ENCODE measurements around the gene PCLO. TPM values are rescaled to one million over a fixed set of nuclear protein-coding genes. Genes with fewer than 3 reads are reported as not detected.

The PCLO gene
- total and polyA plus RNA-seq, 2 of the 4 experiments (the other 2 are of a cell fraction): under 0.01 to 0.05 TPM

- Histone ChIP-seq H2AK5ac (ENCODE audit: low read depth, low read length) (no peak overlapping the region), H3K4me3 (ENCODE audit: insufficient read depth, low read depth, low read length) (no peak overlapping the region), H3K18ac (ENCODE audit: low read depth, low read length) (no peak overlapping the region), H2BK15ac (ENCODE audit: low read depth, low read length) (no peak overlapping the region), H4K91ac (ENCODE audit: insufficient read depth, low read depth, low read length) (no peak overlapping the region), H2AK9ac (replicated peaks; ENCODE audit: low read depth, low read length, poor library complexity) (no peak overlapping the region), H3K79me1 (ENCODE audit: low read depth in 1 of 2, low read length in 2 of 2) (no peaks in the 10 kb centered on the region), H4K20me1 (ENCODE audit: insufficient read depth, low read length) (no peaks in the 10 kb centered on the region), H3K9ac (ENCODE audit: low read depth, low read length) (no peak overlapping the region), H2BK20ac (ENCODE audit: low read depth, low read length) (no peak overlapping the region), H3K4me1 (ENCODE audit: control insufficient read depth, insufficient read depth, low read length) (no peaks in the 10 kb centered on the region), H2BK120ac (ENCODE audit: low read depth, low read length) (no peak overlapping the region), H3K14ac (replicated peaks; ENCODE audit: low read depth, low read length) (no peak overlapping the region), H3K4me2 (ENCODE audit: low read depth, low read length) (no peak overlapping the region), H2AFZ (replicated peaks; ENCODE audit: low read length, poor library complexity) (no peak overlapping the region), H3K56ac (ENCODE audit: extremely low read depth, insufficient read depth, low read length) (no peak overlapping the region), H3K27ac (ENCODE audit: insufficient read depth, low read length) (no peak overlapping the region), H3K9me3 (ENCODE audit: control insufficient read depth, insufficient read depth, low read length) (no peaks in the 10 kb centered on the region), H3K27me3 (ENCODE audit: control insufficient read depth, insufficient read depth, low read length) (no peaks in the 10 kb centered on the region), H2BK5ac (ENCODE audit: low read depth, low read length, poor library complexity, severe bottlenecking) (no peak overlapping the region), H3K36me3 (ENCODE audit: control insufficient read depth, insufficient read depth, low read length) (no peaks in the 10 kb centered on the region), H3K9me1 (ENCODE audit: insufficient read depth, low read length) (no peaks in the 10 kb centered on the region), H4K5ac (ENCODE audit: low read depth, low read length) (no peak overlapping the region), H3K4ac (ENCODE audit: low read depth, low read length) (no peak overlapping the region), H3K23ac (ENCODE audit: low read depth, low read length) (no peak overlapping the region), H4K8ac (ENCODE audit: low read depth in 2 of 2, low read length in 2 of 2) (no peak overlapping the region)
- no CpG with 5 or more reads among the region's 3 CpGs for WGBS, 2 experiments (ENCODE audit: extremely low coverage in 2 of 2, insufficient read length in 1 of 2)
- CTCF ChIA-PET: no interaction called here
- in situ Hi-C loops (cut with MboI; ENCODE audit: low sequenced_read_pairs) (no loop called here), dilution Hi-C loops (cut with HindIII; ENCODE audit: low sequenced_read_pairs, unreplicated experiment) (no loop called here), intact Hi-C loops (cut with micrococcal nuclease) (no loop called here)
- BruUV-seq (replicated peaks): no TSS peak
- POLR2A ChIA-PET (ENCODE audit: unreplicated experiment): no interaction called here
- TF ChIP-seq CTCF (conservative IDR thresholded peaks at IDR 0.05; ENCODE audit: low read depth, low read length) (no peak), CEBPB (IDR thresholded peaks at IDR 0.05; ENCODE audit: low read depth, low read length) (no peak), BHLHE40 (IDR thresholded peaks at IDR 0.05; ENCODE audit: low read depth, low read length) (no peak), ELK1 (IDR thresholded peaks at IDR 0.05; ENCODE audit: borderline replicate concordance, low read depth, low read length) (no peak)
- DNase-seq: no peak
- ATAC-seq (ENCODE audit: low read depth): no peak
These were observed 125.8 kb downstream of the PCLO start for GRCh38 chr7:83036721-83037380.
